ENCODE data around the gene UBL4B.

The UBL4B gene

DNA sequence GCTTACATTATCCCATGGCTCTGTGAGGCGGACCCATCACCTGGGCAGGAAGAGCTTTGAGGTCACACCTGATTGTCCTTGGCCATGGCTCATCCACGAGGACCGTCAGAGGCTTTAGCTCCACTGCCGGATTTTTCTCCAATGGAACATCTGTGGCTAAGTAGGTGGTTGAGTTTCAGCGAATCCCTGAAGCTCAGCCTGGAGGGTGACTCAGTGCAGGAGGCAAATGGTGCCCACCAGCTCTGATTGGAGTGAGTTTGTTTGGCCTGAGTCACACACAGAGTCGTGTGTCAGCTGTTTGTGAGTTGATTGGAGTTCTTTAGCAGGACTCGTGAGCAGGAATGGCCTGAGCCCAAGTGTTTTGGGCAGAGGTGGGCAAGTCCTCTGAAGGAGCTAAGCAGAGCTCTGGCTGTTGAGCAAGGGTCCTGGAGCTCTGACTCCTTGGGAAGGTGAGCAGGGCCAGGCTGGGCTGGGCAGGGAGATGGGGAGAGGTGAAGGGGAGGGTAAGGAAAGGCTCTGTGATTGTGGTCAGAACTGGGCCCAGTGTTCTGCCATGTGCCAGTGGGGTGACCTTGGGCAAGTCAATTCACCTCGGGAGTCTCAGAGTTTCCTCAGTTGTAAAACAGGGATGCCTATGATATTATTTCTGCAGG lies 40.0 kb downstream of the UBL4B start:
- no peak for DNase-seq (ENCODE audit: low read depth in 3 of 3)

DNA sequence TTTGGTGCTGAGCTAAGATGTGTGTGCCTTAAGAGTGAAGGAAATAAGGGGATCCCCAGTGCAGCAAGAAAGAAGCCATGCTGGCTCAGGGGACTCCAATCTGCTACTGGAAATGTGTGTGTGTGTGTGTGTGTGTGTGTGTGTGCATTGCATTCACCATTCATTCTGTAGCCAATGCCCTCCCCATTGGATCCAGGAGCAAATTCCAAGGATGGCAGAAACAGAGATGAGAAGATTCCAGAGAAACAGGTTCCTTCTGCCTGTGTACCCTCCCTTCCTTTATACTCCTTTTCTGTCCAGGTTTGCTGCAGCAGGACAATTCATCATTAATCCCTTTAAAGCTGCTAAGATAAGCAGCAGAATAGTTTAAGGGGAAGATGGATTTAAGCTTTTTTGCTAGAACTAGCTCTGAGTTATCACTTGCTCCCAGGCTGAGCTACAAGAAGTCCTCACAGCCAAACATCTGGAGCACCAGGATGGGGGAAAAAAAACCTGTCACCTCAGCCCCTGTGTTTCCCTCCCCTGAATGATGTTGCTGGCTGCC lies 41.2 kb downstream of the UBL4B start:
- DNase-seq (ENCODE audit: low read depth in 3 of 3): no peak

- peak in 1 of 3 experiments; percentile 37 for DNase-seq (ENCODE audit: low read depth in 3 of 3)
Observed at GRCh38 chr1:110155878-110156522, 43.8 kb downstream of the UBL4B start.

GRCh38 chr1:110158261-110158660 lies 46.0 kb downstream of the UBL4B start:
- DNase-seq (ENCODE audit: low read depth in 3 of 3): no peak

DNA sequence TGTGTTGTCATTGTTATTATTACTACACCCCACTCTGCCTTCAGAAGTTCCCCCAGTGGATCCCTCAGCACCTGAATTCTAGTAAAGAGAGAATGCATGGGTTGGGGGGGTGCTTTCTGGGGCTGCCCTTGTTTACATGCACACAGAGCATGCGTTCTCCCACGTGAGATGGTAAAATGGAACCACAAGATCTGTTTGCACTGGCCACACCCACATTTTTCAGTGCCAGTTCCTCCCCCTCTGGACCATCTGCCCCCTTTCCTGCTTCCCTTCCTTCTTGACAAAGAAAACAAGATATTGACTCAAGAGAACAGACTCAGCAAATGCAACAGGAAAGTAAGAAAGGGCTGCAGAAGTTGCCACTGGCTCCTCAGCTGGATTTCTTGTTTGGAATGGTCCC lies 46.9 kb downstream of the UBL4B start:
- DNase-seq (ENCODE audit: low read depth in 3 of 3): no peak

DNA sequence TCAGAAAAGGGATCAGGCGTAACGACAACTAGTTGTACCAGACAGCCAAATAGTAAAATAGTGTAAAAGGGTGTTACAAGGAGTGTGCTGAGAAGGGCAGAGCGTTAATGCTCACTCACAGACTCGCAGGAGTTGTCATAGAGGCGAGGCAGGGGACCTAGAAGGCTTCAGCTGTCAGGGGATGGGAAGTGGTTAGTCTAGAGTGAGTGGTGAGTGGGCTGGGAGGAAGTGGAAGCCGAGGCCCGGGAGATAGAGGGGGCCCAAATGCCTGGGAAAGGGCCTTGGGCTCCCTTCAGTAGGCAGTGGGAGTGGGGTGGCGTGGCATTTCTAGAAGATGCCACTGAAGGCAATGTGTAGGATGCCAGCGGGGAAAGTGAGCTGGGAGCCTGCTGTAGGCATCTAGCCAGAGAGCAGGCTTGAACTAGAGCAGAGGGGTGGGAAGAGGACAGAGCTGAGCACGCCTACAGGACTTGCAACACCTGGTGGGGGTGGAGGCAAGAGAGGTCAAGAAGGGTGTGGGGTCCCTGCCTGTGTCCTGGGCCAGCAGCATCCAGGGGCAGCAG lies 48.4 kb downstream of the UBL4B start:
- DNase-seq (ENCODE audit: low read depth in 3 of 3): no peak

GRCh38 chr1:110161165-110161564 lies 48.9 kb downstream of the UBL4B start:
- DNase-seq (ENCODE audit: low read depth in 3 of 3): no peak

GRCh38 chr1:110161849-110162248 lies 49.6 kb downstream of the UBL4B start:
- DNase-seq (ENCODE audit: low read depth in 3 of 3): no peak
